Activated naive CD8-positive, alpha-beta T cell treated with anti-CD3 and anti-CD28 coated beads, Interleukin-2, amount 50 U/mL, for 24 hours (primary cell): ENCODE measurements around the gene CANT1.
"Not testable (repeated sequence)": the region's sequence is repeated elsewhere in the genome, so short reads cannot be mapped to it uniquely, and the experiment has no call there.

ENCODE experiments used
- ATAC-seq: fragments of 150-1000 bp; cut with Tn5 transposase; one replicate; pipeline ENCODE4 v1.10.0; 2021
- DNase-seq: peaks from one replicate; pipeline ENCODE4 v3.0.0; 2021
- H3K27ac Mint-ChIP-seq: one replicate; pipeline ENCODE4 v1.8.0; 2021; ENCODE audit warnings: mild to moderate bottlenecking, mixed read lengths
- H3K27me3 Mint-ChIP-seq: one replicate; pipeline ENCODE4 v1.8.0; 2021; ENCODE audit warnings: mixed read lengths
- H3K36me3 Mint-ChIP-seq: one replicate; pipeline ENCODE4 v1.8.0; 2021; ENCODE audit warnings: low read depth, mixed read lengths
- H3K4me1 Mint-ChIP-seq: one replicate; pipeline ENCODE4 v1.8.0; 2021; ENCODE audit warnings: mixed read lengths
- H3K4me3 Mint-ChIP-seq: one replicate; pipeline ENCODE4 v1.8.0; 2021; ENCODE audit warnings: mild to moderate bottlenecking, moderate library complexity, mixed read lengths
- H3K9me3 Mint-ChIP-seq: one replicate; pipeline ENCODE4 v1.8.0; 2021; ENCODE audit warnings: mixed read lengths

CANT1 gene

DNA sequence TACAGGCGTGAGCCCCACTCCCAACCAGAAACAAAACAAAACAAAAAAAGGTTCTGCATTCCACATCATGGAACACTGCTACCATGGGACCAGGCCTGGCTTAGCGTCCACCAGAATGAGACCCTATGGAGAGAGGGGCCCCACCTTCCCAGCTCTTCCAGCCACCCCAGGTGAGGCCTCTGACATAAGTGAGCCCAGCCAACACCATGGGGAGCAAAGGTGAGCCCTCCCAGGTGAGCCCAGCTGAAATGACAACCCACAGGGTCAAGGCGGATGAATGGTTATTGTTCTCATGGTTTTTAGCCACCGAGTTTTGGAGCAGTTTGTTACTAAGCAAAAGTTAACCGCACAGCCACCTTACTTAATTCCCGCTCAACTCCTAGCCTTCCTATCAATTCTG, 46.2 kb downstream of the CANT1 start:
- DNase-seq (no peak), ATAC-seq (no peak)
- no peak overlapping the region for H3K27ac Mint-ChIP-seq
- H3K36me3 Mint-ChIP-seq, result no peaks in the 10 kb centered on the region
- H3K9me3 Mint-ChIP-seq, result no peaks in the 10 kb centered on the region
- H3K27me3 Mint-ChIP-seq, result peaks cover 2% of the 10 kb centered on the region
- no peak overlapping the region for H3K4me3 Mint-ChIP-seq
- no peaks in the 10 kb centered on the region for H3K4me1 Mint-ChIP-seq

DNA sequence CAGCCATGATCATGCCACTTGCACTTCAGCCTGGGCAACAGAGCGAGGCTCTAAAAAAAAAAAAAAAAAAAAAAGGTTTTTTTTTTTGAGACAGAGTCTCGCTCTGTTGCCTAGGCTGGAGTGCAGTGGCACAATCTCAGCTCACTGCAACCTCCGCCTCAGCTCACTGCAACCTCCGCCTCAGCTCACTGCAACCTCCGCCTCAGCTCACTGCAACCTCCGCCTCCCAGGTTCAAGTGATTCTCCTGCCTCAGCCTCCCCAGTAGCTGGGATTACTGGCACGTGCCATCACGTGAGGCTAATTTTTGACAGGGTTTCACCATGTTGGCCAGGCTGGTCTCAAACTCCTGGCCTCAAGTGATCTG, 46.6 kb downstream of the CANT1 start:
- H3K4me3 Mint-ChIP-seq, H3K9me3 Mint-ChIP-seq, H3K27me3 Mint-ChIP-seq, H3K27ac Mint-ChIP-seq, ATAC-seq, H3K36me3 Mint-ChIP-seq, H3K4me1 Mint-ChIP-seq, DNase-seq: not testable (repeated sequence)

DNA sequence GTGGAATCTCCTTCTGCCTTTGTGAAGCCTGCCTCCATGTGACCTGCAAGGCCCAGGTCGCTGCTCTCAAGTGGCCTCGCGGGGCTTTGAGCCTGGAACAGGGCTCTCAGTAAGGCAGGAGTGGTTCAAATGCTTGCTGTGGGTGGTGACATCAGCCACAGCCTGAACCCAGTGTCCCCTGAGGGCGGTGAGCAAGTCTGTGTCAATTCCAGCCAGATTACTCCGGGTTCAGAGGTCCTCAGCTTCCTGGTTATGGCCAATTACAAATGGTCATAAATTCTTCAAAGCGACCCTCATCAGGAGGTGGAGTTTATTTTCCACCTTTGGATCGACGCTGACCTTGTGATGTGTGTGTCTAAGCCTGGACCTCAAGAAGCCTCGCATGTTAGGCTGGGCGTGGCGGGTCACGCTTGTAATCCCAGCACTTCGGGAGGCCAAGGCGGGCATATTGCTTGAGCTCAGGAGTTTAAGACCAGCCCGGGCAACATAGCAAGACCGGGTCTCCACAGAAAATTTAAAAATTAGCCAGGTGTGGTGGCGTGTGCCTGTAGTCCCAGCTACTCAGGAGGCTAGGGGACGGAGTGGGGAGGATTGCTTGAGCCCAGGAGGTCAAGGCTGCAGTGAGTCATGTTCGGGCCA, 47.1 kb downstream of the CANT1 start:
- ATAC-seq (no peak), DNase-seq (no peak)
- Mint-ChIP-seq H3K4me1 (no peaks in the 10 kb centered on the region), H3K9me3 (no peaks in the 10 kb centered on the region), H3K4me3 (no peak overlapping the region), H3K27me3 (peaks cover 2% of the 10 kb centered on the region), H3K27ac (no peak overlapping the region), H3K36me3 (no peaks in the 10 kb centered on the region)

GRCh38 chr17:78961571-78961970, 48.0 kb downstream of the CANT1 start:
- Mint-ChIP-seq H3K4me3 (no peak overlapping the region), H3K27ac (no peak overlapping the region), H3K9me3 (no peaks in the 10 kb centered on the region), H3K27me3 (peaks cover 2% of the 10 kb centered on the region), H3K36me3 (no peaks in the 10 kb centered on the region), H3K4me1 (peaks cover 4% of the 10 kb centered on the region)
- DNase-seq (no peak), ATAC-seq (no peak)

GRCh38 chr17:78960928-78961327, 48.6 kb downstream of the CANT1 start:
- Mint-ChIP-seq H3K4me3 (no peak overlapping the region), H3K9me3 (no peaks in the 10 kb centered on the region), H3K27me3 (peaks cover 2% of the 10 kb centered on the region), H3K36me3 (no peaks in the 10 kb centered on the region), H3K27ac (no peak overlapping the region), H3K4me1 (peaks cover 9% of the 10 kb centered on the region)
- no peak for ATAC-seq
- DNase-seq, result no peak

GRCh38 chr17:78959803-78960202, 49.8 kb downstream of the CANT1 start:
- Mint-ChIP-seq H3K36me3 (no peaks in the 10 kb centered on the region), H3K27me3 (peaks cover 2% of the 10 kb centered on the region), H3K9me3 (no peaks in the 10 kb centered on the region), H3K4me1 (peaks cover 12% of the 10 kb centered on the region), H3K27ac (no peak overlapping the region), H3K4me3 (no peak overlapping the region)
- no peak for DNase-seq
- no peak for ATAC-seq

DNA sequence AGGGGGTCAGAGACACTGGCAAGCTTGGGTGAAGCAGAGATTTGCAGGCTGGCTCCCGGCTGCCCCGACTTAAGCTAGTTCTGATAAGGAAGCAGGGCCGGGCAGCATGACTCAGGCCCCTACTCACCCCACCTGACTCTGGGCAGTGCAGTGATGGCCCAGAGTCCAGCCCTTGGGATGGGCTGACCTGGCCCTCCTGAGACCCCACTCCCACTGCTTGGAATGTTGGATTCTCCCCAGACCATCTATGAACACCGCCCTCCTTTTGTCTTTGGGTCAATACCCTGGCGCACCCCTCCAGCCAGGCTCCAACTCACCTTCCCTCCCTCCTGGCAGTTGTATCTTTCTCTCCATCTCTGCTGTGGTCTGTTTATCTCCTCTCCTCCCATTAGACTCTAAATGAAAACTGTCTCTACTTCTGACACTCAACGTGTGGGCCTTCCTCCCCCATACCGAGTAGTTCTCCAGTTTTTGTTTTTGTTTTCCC, 50.9 kb downstream of the CANT1 start:
- DNase-seq (no peak), ATAC-seq (no peak)
- H3K9me3 Mint-ChIP-seq, result no peaks in the 10 kb centered on the region
- no peak overlapping the region for H3K4me3 Mint-ChIP-seq
- no peak overlapping the region for H3K27ac Mint-ChIP-seq
- H3K27me3 Mint-ChIP-seq, result peaks cover 2% of the 10 kb centered on the region
- H3K4me1 Mint-ChIP-seq, result peaks cover 14% of the 10 kb centered on the region
- no peaks in the 10 kb centered on the region for H3K36me3 Mint-ChIP-seq

DNA sequence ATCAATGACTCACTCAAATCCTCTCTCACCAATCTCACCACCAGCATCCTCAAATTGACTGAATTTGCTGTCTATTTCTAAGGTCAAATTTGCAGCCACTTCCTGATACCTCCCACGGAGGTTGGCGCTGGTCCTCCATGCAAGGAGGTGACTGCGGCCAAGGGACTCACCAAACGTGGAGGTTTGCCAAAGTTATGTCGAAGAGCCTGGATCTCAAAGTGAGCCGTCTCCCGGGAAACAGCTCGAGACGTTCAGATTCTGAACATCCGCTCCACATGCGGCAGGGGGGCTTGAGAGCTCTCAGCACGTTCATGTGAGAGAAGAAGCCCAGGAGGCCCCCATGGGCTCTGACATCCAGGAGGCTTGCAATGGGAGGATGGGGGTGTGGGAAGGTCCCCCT, 52.4 kb downstream of the CANT1 start:
- Mint-ChIP-seq H3K9me3 (no peaks in the 10 kb centered on the region), H3K4me1 (peaks cover 14% of the 10 kb centered on the region), H3K4me3 (no peak overlapping the region), H3K27ac (no peak overlapping the region), H3K36me3 (no peaks in the 10 kb centered on the region), H3K27me3 (peaks cover 2% of the 10 kb centered on the region)
- DNase-seq (no peak), ATAC-seq (peak; percentile 13)

- H3K9me3 Mint-ChIP-seq, result no peaks in the 10 kb centered on the region
- H3K4me1 Mint-ChIP-seq, result peaks cover 14% of the 10 kb centered on the region
- DNase-seq (no peak), ATAC-seq (peak; percentile 37)
- H3K4me3 Mint-ChIP-seq, result no peak overlapping the region
- H3K36me3 Mint-ChIP-seq, result no peaks in the 10 kb centered on the region
- H3K27ac Mint-ChIP-seq, result peak overlapping the region; percentile 22
- peaks cover 2% of the 10 kb centered on the region for H3K27me3 Mint-ChIP-seq
Observed at GRCh38 chr17:78956254-78956653, 53.3 kb downstream of the CANT1 start.

DNA sequence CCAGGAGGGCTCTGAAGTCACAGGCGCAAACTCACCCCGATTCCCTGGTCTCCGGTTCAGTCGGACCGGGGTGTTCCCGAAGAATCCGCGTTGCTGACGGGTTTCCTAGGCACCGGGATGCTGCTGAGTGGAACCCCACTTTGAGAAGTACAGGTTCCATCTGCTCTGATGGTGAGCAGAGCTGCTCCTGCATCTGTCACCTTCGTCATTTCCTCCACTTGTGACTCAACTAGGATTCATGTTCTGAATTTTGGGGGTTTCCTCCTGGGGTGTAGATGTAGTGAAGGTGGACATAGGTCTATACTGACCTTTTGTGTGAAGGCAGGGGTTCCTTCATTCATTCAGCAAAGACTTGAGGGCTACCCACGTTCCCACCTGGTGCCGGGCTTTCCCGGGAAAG, 54.9 kb downstream of the CANT1 start:
- ATAC-seq, result peak; percentile 40
- DNase-seq, result no peak
- Mint-ChIP-seq H3K9me3 (peaks cover 10% of the 10 kb centered on the region), H3K27me3 (peaks cover 2% of the 10 kb centered on the region), H3K36me3 (peaks cover 4% of the 10 kb centered on the region), H3K4me1 (peaks cover 14% of the 10 kb centered on the region), H3K27ac (no peak overlapping the region), H3K4me3 (no peak overlapping the region)

- H3K9me3 Mint-ChIP-seq, result peaks cover 10% of the 10 kb centered on the region
- no peak overlapping the region for H3K4me3 Mint-ChIP-seq
- peaks cover 4% of the 10 kb centered on the region for H3K36me3 Mint-ChIP-seq
- DNase-seq (no peak), ATAC-seq (no peak)
- no peak overlapping the region for H3K27ac Mint-ChIP-seq
- no peaks in the 10 kb centered on the region for H3K27me3 Mint-ChIP-seq
- H3K4me1 Mint-ChIP-seq, result peaks cover 14% of the 10 kb centered on the region
Observed at GRCh38 chr17:78953356-78954350, 55.9 kb downstream of the CANT1 start.

DNA sequence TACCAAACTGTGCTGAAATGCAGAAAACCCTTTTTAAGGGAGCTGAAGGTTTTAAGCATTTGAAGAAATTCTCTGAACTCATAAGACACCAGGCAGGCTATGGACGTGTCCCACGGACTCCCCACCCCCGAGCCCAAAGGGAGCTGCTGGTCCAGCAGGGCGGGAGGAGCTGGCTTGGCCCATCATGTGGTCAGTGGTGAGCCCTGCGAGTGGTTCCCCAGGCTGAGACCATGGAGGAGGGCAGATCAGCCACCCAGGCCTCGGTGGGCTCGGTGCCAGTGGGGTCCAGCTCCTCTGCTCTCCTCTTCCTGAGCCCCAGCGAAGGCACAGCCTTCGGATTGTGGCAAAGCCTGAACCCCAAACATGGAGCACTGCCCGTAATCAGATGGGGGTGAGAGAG, 56.9 kb downstream of the CANT1 start:
- H3K27ac Mint-ChIP-seq, result no peak overlapping the region
- H3K27me3 Mint-ChIP-seq, result no peaks in the 10 kb centered on the region
- DNase-seq (no peak), ATAC-seq (no peak)
- peaks cover 14% of the 10 kb centered on the region for H3K4me1 Mint-ChIP-seq
- no peak overlapping the region for H3K4me3 Mint-ChIP-seq
- peaks cover 4% of the 10 kb centered on the region for H3K36me3 Mint-ChIP-seq
- peaks cover 10% of the 10 kb centered on the region for H3K9me3 Mint-ChIP-seq

DNA sequence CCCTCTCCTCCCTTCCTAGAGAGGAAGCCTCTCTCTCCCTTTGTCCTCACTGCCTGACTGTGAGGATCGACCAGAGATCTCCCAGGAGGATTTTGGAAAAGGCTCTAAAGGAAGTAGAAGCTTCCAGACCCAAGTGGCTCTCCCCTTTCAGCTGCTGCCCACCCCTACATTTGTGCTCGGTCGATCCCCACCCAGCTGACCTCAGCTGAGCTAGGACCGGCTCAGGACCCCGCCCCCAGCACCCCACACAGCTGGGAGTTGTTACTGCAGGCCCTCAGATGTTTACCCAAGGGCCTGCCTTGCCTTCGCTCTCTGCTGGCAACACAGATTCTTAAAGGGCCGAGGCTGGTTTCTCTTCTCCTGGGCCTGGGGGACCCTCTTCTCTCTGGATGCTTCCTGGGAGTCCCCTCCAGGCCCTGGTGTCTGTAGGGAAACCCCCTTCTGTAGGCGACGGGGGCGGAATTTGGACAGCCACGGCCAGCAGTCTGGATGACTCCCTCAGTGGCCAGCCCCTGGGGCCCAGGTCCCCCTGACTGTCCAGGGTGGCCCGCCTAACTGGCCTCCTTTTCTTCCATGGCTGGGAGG, 57.5 kb downstream of the CANT1 start:
- ATAC-seq, result no peak
- H3K27ac Mint-ChIP-seq, result no peak overlapping the region
- peaks cover 10% of the 10 kb centered on the region for H3K9me3 Mint-ChIP-seq
- DNase-seq, result no peak
- peaks cover 4% of the 10 kb centered on the region for H3K36me3 Mint-ChIP-seq
- no peaks in the 10 kb centered on the region for H3K27me3 Mint-ChIP-seq
- H3K4me1 Mint-ChIP-seq, result peaks cover 14% of the 10 kb centered on the region
- H3K4me3 Mint-ChIP-seq, result no peak overlapping the region

GRCh38 chr17:78950870-78951269, 58.7 kb downstream of the CANT1 start:
- Mint-ChIP-seq H3K9me3 (peaks cover 10% of the 10 kb centered on the region), H3K36me3 (peaks cover 4% of the 10 kb centered on the region), H3K4me3 (no peak overlapping the region), H3K27me3 (peaks cover 2% of the 10 kb centered on the region), H3K4me1 (peaks cover 5% of the 10 kb centered on the region), H3K27ac (no peak overlapping the region)
- ATAC-seq (no peak), DNase-seq (no peak)
